NCI-H146 treated with DMSO at 0.1 percent for 48 hours (cell line): Measurements from ENCODE around the gene TARS3.
"Not testable (repeated sequence)": the region's sequence is repeated elsewhere in the genome, so short reads cannot be mapped to it uniquely, and the experiment has no call there.

Source experiments
- DNase-seq: peaks from one replicate; lab custom pipeline; 2025; ENCODE audit not compliant: unreplicated experiment; lab: John Stamatoyannopoulos, UW

Gene TARS3

GRCh38 chr15:101723874-101724674 lies at the start of gene TARS3:
Gene TARS3, minus strand, starts transcription at chr15:101724473. Its CDS starts 86 bp downstream, at chr15:101724387.
- DNase-seq: peak; percentile 80

GRCh38 chr15:101773496-101774100 lies 49.3 kb upstream of the TARS3 start:
- peak; percentile 49 for DNase-seq

GRCh38 chr15:101772921-101773320 lies 48.6 kb upstream of the TARS3 start:
- DNase-seq: no peak

- not testable (repeated sequence) for DNase-seq
Measured at GRCh38 chr15:101767083-101767640, 42.9 kb upstream of the TARS3 start.

- no peak for DNase-seq
Measured at GRCh38 chr15:101765772-101766456, 41.6 kb upstream of the TARS3 start.

GRCh38 chr15:101765340-101765671 lies 41.0 kb upstream of the TARS3 start:
- DNase-seq: not testable (repeated sequence)

GRCh38 chr15:101764669-101765339 lies 40.5 kb upstream of the TARS3 start:
- not testable (repeated sequence) for DNase-seq

- not testable (repeated sequence) for DNase-seq
Measured at GRCh38 chr15:101746716-101747082, 22.4 kb upstream of the TARS3 start.

- not testable (repeated sequence) for DNase-seq
Measured at GRCh38 chr15:101734837-101735236, 10.6 kb upstream of the TARS3 start.

GRCh38 chr15:101733545-101733944 lies 9.3 kb upstream of the TARS3 start:
- DNase-seq: no peak

- no peak for DNase-seq
Measured at GRCh38 chr15:101732772-101733171, 8.5 kb upstream of the TARS3 start.

GRCh38 chr15:101731746-101732145 lies 7.5 kb upstream of the TARS3 start:
- DNase-seq: no peak

GRCh38 chr15:101727186-101727585 lies 2.9 kb upstream of the TARS3 start:
- DNase-seq: no peak

GRCh38 chr15:101725073-101725472 lies 800 bp upstream of the TARS3 start:
- DNase-seq: no peak

- DNase-seq: no peak
Measured at GRCh38 chr15:101724675-101725005, 367 bp upstream of the TARS3 start.

- peak; percentile 10 for DNase-seq
Measured at GRCh38 chr15:101723171-101723873, 951 bp downstream of the TARS3 start.

GRCh38 chr15:101718896-101719295 lies 5.4 kb downstream of the TARS3 start:
- DNase-seq: no peak

- no peak for DNase-seq
Measured at GRCh38 chr15:101712078-101712477, 12.2 kb downstream of the TARS3 start.

- no peak for DNase-seq
Measured at GRCh38 chr15:101710806-101711205, 13.5 kb downstream of the TARS3 start.

- peak; percentile 13 for DNase-seq
Measured at GRCh38 chr15:101709466-101709865, 14.8 kb downstream of the TARS3 start.

GRCh38 chr15:101707983-101708382 lies 16.3 kb downstream of the TARS3 start:
- DNase-seq: no peak
